HuH-7.5 (cell line): ENCODE data around the gene C2CD4A.
"Not testable (repeated sequence)": the region's sequence is repeated elsewhere in the genome, so short reads cannot be mapped to it uniquely, and the experiment has no call there.

Experiments
- DNase-seq: peaks from one replicate; pipeline ENCODE4 v3.0.0; 2011; ENCODE audit warnings: low spot score

C2CD4A gene

GRCh38 chr15:62066663-62067447 is at the start of gene C2CD4A:
Gene C2CD4A, plus strand, starts transcription at chr15:62066977. Its CDS starts 637 bp downstream, at chr15:62067614.
- DNase-seq = peak; percentile 58

GRCh38 chr15:62020576-62021160 is 46.1 kb upstream of the C2CD4A start:
- no peak for DNase-seq

DNA sequence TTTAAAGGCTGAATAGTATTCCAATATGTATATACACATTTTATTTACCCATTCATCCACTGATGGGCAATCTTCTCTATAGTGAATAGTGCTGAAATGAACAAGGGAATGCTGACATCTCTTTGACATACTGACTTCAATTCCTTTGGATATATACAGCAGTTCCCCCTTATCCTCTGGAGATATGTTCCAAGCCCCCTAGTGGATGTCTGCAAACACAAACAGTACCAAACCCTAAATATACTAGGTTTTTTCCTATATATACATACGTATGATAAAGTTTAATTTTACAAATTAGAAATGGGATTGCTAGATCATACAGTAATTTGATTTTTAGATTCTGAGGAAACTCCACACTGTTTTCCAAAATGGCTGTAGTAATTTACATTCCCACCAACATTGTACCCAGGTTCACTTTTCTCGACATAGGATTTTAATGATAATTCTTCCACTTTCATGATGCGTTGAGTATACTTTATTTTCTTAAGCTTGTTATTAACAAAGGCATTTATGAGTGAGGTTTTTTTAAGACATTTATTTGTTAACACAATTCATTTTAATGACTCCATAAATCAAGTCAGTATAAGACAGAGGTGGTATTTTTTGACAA is 44.7 kb upstream of the C2CD4A start:
- DNase-seq = no peak

DNA sequence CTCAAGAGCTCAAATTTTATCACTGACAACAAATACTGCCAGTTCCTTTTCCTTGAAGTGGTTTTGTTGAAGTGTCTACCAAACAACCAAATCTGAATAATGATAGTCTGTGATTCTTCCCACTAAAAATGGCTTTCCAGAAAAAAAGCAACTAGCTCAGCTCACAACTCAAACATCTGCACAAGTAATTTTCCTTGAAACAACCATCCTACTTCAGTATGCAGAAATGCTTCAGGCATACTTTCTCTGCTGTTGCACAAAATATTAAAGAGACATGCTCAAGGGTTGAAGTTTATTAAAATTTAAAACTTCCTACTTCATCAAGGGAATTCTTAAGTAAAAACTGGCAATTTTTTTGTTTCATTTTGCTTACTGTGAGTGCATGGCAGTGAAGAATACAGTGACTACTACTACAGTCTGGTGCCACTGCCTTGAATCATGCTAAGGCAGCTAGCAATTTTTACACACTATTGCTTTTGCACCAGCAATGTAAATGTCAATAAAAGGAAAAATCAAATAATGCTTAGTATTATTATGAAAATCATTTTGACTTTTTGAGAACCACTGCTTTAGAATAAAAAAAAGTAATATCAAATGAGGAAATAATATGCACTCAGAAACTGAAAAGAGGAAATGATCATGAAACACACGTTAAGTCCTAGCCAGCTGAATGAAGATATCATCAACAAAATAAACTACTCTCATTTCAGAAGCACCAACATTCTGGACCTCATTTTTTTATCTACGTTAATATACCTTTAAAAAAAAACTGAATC is 40.1 kb upstream of the C2CD4A start:
- DNase-seq = no peak

- DNase-seq = no peak
These were observed 39.6 kb upstream of the C2CD4A start for GRCh38 chr15:62027263-62027565.

DNA sequence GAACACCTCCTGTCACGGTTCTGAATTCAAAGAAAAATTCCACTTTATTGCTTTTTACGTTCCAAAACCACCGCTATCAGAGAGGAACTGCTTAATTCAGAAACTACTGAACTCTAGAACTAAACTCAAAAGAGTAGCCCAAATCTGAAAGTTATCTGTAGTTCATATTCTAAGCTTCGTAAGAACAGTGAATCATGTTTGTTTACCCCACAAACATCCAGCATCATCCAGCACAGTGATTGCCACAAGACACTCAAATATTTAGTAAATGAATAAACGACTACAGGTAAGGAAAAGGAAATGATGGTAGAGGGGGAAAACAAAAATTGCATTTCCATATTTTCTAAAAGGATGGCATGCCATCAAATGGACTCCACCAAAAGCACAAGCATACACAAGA is 38.9 kb upstream of the C2CD4A start:
- DNase-seq = no peak

GRCh38 chr15:62035256-62035924 is 31.4 kb upstream of the C2CD4A start:
- no peak for DNase-seq

GRCh38 chr15:62046078-62046743 is 20.6 kb upstream of the C2CD4A start:
- no peak for DNase-seq

GRCh38 chr15:62047282-62047827 is 19.4 kb upstream of the C2CD4A start:
- DNase-seq = no peak

DNA sequence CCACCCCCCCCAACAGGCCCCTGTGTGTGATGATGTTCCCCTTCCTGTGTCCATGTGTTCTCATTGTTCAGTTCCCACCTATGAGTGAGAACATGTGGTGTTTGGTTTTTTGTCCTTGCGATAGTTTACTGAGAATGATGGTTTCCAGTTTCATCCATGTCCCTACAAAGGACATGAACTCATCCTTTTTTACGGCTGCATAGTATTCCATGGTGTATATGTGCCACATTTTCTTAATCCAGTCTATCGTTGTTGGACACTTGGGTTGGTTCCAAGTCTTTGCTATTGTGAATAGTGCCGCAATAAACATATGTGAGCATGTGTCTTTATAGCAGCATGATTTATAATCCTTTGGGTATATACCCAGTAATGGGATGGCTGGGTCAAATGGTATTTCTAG is 18.5 kb upstream of the C2CD4A start:
- DNase-seq = not testable (repeated sequence)

DNA sequence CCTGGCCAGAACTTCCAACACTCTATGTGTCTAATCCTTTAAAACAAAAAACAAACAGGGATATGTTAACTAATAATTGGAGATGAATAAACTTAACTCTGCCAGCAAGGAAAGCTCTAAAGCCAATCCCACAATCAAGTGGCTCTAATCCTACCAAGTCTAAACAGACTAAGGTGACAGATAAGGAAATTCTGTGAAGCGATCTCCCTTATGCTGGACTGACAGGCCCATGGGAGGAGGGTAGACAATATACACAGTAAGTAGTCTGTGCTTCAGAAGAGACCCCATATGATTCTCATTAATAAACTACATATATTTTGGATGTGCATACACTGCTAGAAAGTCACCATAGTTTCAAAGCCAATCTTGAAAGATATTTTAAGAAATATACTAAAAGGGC is 16.7 kb upstream of the C2CD4A start:
- DNase-seq = no peak

GRCh38 chr15:62051166-62051565 is 15.6 kb upstream of the C2CD4A start:
- no peak for DNase-seq

DNA sequence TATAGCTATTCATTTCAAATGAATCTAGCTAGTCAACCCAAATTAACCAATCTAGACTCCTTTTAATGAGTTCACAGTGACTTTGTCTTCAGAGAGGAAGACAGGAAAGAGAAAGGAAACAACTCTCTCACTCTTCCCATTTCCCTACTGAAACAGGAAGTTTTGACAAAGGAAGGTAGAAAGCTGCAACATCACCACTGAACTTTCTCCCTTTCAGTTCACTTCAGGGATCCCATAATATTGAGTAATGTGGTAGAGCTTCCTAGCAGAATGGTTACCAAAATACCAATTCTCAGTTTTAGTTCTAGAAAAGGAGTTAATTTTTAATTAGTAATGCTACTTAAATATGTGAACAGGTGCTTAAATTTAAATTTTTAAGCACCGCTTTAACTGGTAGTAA is 14.1 kb upstream of the C2CD4A start:
- DNase-seq = no peak

GRCh38 chr15:62053439-62054085 is 13.2 kb upstream of the C2CD4A start:
- DNase-seq = no peak

GRCh38 chr15:62054979-62055378 is 11.8 kb upstream of the C2CD4A start:
- DNase-seq = no peak

GRCh38 chr15:62057341-62057980 is 9.3 kb upstream of the C2CD4A start:
- no peak for DNase-seq

DNA sequence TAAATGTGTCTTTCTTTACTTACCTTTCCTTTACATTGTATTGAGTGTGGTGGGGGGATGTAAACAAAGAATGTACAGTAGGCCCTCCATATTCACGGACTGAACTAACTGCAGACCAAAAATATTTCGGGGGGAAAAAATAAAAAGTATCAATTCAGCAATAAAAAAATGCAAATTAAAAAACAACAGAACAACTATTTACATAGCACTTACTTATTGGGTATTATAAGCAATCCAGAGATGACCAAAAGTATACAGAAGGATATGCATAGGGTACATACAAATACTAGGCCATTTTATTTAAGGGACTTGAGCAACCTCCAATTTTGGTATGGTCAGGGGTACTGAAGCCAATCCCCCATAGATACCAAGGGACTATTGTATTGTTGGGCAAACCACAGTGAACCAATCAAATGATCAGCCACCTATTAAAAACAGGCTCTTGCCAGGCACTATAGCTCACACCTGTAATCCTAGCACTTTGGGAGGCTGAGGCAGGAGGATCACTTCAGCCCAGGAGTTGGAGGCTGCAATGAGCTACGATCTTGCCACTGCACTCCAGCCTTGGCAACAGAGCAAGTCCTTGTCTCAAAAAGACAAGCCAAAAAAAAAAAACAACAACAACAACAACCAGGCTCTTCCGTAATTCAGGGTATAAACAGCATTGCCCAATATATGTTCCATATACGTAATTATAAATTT is 8.3 kb upstream of the C2CD4A start:
- no peak for DNase-seq

DNA sequence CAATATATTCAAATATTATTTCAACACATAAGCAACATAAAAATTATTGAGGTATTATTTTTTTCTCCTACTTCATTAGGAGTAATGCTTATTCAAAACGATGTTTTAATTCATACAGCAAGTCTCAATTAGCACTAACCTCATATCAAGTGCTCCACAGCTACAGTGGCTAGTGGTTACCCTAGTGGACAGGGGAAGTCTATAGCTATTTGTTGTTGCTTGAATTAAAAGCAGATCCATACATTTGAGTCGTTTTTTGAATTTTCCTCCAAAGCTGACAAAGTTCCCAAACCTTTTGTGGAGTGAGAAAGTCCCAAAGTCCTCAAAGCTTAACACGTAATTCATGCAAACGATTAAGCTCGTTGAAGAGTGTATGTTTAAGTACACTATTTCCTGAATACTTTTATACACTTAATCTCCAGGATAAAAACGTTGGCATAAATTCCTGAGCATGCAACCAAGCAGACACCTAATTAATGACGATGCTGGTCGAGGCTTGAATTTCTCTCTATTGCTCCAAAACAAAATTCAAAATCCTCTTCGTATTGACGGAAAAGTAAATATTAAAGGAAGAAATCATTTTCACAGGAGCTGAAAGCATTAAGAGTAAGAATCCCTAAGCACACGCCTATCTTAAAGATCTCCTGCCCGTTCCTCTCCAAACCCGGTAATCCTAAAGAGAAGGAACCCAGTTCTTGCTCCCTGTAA is 7.5 kb upstream of the C2CD4A start:
- no peak for DNase-seq

- DNase-seq = peak; percentile 34
These were observed 7.0 kb upstream of the C2CD4A start for GRCh38 chr15:62059816-62060112.
